GM18520 (cell line): Measurements from ENCODE around the gene PRKCB.

Experiments
- ATAC-seq: cut with Tn5 transposase; IDR thresholded peaks from one replicate; pipeline ENCODE4 v1.9.1; 2021; ENCODE audit not compliant: unreplicated experiment

Gene PRKCB

GRCh38 chr16:23863511-23864422, 28.0 kb downstream of the PRKCB start:
- ATAC-seq: peak; percentile 68

DNA sequence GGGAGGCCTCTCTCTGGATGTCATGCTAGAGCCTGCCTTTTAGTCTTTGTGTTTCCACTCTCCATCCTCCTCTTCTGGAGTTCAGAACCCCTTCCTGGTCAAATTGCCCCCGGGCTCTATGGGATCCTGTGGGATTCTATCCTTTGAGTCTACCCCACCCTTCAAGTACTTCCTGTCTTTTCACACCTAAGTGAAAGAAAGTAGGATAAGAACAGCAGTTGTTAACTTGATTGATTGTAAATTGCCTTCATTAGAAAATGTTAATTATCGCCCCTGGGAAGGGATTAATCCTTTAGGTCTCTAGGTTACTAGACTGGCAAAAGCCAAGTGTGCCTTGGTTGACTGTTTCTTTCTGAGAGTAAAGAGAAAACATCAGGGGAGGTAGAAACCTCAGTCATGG, 30.1 kb downstream of the PRKCB start:
- ATAC-seq: no peak

DNA sequence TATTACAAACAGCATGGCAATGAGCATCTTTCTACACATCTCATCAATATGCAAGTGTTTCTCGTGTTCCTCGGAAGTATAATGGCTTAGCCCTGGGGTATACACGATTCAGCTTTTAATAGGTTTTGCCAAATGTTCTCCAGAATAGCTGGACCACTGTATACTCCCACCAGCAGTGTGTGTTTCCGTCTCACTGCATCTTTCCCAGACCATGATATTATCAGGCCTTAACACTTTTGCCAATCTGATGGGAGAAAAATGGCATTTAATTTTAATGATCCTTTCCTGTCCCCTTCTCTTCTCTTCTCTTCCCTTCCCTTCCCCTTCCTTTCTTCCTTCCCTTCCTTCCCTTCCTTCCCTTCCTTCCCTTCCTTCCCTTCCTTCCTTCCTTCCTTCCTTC, 30.8 kb downstream of the PRKCB start:
- no peak for ATAC-seq

- ATAC-seq: no peak
Measured at GRCh38 chr16:23867566-23867965, 31.8 kb downstream of the PRKCB start.

- ATAC-seq: no peak
Measured at GRCh38 chr16:23868136-23868535, 32.4 kb downstream of the PRKCB start.

GRCh38 chr16:23869052-23869451, 33.3 kb downstream of the PRKCB start:
- ATAC-seq: no peak

DNA sequence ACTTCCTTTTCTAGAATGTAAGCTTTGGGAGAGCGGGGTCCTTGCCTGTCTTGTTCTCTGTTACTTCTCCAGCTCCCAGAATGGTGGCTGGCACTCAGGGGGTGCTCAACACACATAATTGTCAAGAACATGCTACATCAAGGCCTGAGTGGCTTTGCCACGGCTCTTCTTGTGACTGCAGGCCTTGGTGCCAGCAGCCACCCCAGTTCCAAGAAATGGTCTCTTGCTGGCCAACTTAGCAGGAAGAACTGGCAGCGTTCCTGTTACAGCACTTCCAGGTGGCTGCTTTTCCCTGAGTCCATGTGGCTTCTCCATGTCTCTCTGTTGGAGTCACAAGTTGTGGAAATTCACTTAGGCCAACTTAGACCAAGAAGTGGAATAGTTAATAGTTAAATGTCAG, 36.1 kb downstream of the PRKCB start:
- ATAC-seq: no peak

GRCh38 chr16:23874613-23875294, 39.0 kb downstream of the PRKCB start:
- no peak for ATAC-seq

GRCh38 chr16:23876256-23876896, 40.6 kb downstream of the PRKCB start:
- ATAC-seq: no peak

- ATAC-seq: no peak
Measured at GRCh38 chr16:23877107-23878070, 41.6 kb downstream of the PRKCB start.

DNA sequence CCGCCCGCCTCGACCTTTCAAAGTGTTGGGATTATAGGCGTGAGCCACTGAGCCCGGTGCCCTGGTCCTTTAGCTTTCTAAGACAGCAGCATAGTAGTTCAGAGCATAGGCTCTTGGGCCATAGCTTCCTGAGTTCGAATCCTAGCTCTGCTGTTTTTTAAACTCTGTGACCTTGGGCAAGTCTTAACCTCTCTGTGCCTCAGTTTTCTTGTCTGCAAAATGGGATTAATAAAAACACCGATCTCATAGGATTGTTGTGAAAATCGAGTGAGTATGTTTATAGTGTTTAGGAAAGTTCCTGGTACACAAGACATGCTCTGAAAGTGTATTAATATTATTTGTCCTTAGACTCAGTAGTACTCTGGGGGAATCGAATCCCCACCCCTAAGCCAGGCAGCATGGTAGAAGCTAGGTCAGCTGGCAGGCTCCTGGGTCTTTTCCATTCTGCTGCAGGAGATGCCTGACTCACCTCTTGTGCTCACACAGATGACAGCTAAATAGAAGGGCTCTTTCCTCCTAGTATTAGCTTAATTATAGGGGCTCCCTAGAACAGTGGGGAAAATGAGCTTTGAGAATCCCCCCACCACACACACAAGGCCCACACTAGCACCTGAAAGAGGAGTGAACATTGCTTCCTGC, 44.1 kb downstream of the PRKCB start:
- ATAC-seq: no peak

GRCh38 chr16:23889189-23889588, 53.4 kb downstream of the PRKCB start:
- no peak for ATAC-seq

GRCh38 chr16:23893986-23894385, 58.2 kb downstream of the PRKCB start:
- ATAC-seq: no peak

DNA sequence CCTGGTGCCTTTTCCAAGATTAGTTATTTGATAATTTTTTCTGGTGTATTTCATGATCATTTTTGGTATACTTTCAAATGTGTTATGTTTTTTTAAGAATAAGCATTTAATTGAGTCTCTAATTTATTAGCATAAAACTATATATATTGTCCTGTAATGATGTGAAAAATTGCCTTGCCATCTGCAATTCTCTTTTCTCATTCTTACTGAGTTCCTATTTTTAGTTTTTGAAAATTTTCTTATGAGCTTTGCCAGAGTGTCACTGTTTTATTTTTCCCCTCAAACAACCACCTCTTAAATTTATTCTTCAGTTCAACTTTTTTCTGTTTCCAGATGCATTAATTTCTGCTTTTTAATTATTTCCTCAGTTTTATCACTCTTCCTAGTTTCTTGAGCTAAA, 59.3 kb downstream of the PRKCB start:
- no peak for ATAC-seq

- ATAC-seq: no peak
Measured at GRCh38 chr16:23896832-23897821, 61.3 kb downstream of the PRKCB start.

DNA sequence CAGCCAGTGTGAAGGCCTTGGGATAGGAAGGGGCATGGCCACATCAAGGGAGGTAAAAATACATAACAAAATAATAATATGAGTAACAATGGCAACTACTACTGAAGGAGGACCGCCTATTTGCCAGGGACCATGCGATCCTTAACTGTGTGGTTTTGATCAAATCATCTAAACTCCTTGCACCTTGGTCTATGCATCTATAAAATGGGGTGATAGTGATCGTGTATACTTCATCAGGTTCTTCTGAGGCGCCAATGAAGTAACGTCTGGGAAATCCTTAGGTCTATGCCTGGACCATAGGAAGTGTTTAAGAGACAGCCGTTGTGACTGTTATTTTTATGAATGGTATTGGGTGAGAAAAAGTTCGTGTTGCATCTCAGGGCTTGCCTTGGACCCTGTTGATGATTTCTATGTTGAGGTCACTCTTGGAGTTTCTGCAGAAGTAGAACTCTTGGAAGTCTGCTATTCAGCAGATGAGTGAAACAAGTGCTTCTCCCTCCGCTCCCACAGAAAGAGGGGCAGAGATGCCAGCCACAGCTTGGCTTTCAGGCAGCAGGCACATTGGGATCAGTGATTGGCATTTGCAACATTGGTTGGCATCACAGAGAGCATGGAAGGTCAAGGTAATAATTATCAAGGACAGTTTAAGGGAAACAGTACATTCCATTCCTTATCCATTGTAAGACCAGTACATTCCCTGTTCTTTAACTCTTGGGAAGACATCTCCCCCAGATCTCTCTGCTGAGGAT, 63.1 kb downstream of the PRKCB start:
- no peak for ATAC-seq

- no peak for ATAC-seq
Measured at GRCh38 chr16:23899869-23900268, 64.1 kb downstream of the PRKCB start.

DNA sequence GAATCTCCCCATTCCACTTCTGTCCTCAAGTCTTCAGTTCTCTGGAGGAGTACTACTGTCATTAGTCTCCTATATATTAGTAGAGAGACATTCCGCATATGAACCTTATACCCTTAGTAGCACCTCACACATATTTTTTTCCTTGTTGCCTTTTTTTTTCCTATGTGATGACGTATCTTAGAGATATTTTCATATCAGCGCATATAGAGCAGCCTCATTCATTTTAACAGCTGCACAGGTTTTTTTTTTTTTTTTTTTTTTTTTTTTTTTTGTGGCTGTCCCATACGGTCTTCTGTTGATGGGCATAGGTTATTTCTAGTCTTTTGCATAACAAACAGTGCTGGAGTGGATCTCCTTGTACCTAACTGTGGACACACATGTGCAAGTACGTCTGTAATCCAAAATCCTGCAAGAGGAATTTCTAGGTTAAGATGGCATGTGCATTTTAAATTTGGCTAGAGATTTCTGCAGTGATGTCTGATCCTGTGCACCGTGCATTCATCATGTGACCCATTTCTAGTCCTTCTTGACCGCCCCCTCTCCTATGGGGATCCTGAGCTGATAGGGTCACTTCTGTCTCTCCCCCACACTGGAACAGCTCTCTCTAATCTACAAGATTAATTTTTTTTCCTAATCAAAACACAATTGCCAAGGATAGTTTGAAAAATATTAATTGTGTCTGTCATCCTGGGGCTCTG, 64.8 kb downstream of the PRKCB start:
- ATAC-seq: no peak
